ENCODE data around the gene FIP1L1.

The FIP1L1 gene

GRCh38 chr4:53499791-53500190 is 122.3 kb downstream of the FIP1L1 start:
- TF ChIP-seq CTCF (IDR thresholded peaks at IDR 0.05; ENCODE audit: insufficient read depth, low read length, missing control alignments) = no peak
- no peak overlapping the region for H3K4me3 ChIP-seq (ENCODE audit: low read depth, low read length)
- POLR2A ChIA-PET = no interaction called here
- DNase-seq (ENCODE audit: low read depth, low spot score) = no peak
- CTCF ChIA-PET = interaction anchor here (1.5 to 1.8 kb wide), 2 partner anchors 11 to 207 kb away, joined by 3 to 6 read pairs; no protein-coding TSS in a partner anchor

GRCh38 chr4:53500546-53500945 is 123.1 kb downstream of the FIP1L1 start:
- DNase-seq (ENCODE audit: low read depth, low spot score) = no peak
- POLR2A ChIA-PET = no interaction called here
- H3K4me3 ChIP-seq (ENCODE audit: low read depth, low read length) = no peak overlapping the region
- no peak for TF ChIP-seq CTCF (IDR thresholded peaks at IDR 0.05; ENCODE audit: insufficient read depth, low read length, missing control alignments)
- CTCF ChIA-PET = interaction anchor here (1.0 to 2.4 kb wide), 4 partner anchors 10 to 733 kb away, joined by 3 to 14 read pairs (median 4); no protein-coding TSS in a partner anchor

GRCh38 chr4:53501561-53501960 is 124.1 kb downstream of the FIP1L1 start:
- DNase-seq (ENCODE audit: low read depth, low spot score) = no peak
- H3K4me3 ChIP-seq (ENCODE audit: low read depth, low read length) = no peak overlapping the region
- ChIA-PET CTCF (interaction anchor here (0.6 to 2.4 kb wide), 7 partner anchors 11 to 732 kb away, joined by 3 to 14 read pairs (median 4); no protein-coding TSS in a partner anchor), POLR2A (no interaction called here)
- TF ChIP-seq CTCF (IDR thresholded peaks at IDR 0.05; ENCODE audit: insufficient read depth, low read length, missing control alignments) = no peak

- ChIA-PET CTCF (interaction anchor here (0.6 to 2.4 kb wide), 7 partner anchors 11 to 732 kb away, joined by 3 to 14 read pairs (median 4); no protein-coding TSS in a partner anchor), POLR2A (no interaction called here)
- no peak overlapping the region for H3K4me3 ChIP-seq (ENCODE audit: low read depth, low read length)
- TF ChIP-seq CTCF (IDR thresholded peaks at IDR 0.05; ENCODE audit: insufficient read depth, low read length, missing control alignments) = no peak
- no peak for DNase-seq (ENCODE audit: low read depth, low spot score)
Observed at GRCh38 chr4:53502094-53502493, 124.7 kb downstream of the FIP1L1 start.

- TF ChIP-seq CTCF (IDR thresholded peaks at IDR 0.05; ENCODE audit: insufficient read depth, low read length, missing control alignments) = peak; percentile 16
- DNase-seq (ENCODE audit: low read depth, low spot score) = no peak
- POLR2A ChIA-PET = no interaction called here
- CTCF ChIA-PET = interaction anchor here (0.6 to 2.1 kb wide), 17 partner anchors 9 to 728 kb away, joined by 3 to 12 read pairs (median 3); no protein-coding TSS in a partner anchor
- no peak overlapping the region for H3K4me3 ChIP-seq (ENCODE audit: low read depth, low read length)
Observed at GRCh38 chr4:53505947-53506346, 128.5 kb downstream of the FIP1L1 start.

GRCh38 chr4:53507058-53507457 is 129.6 kb downstream of the FIP1L1 start:
- POLR2A ChIA-PET = no interaction called here
- TF ChIP-seq CTCF (IDR thresholded peaks at IDR 0.05; ENCODE audit: insufficient read depth, low read length, missing control alignments) = no peak
- DNase-seq (ENCODE audit: low read depth, low spot score) = no peak
- no peak overlapping the region for H3K4me3 ChIP-seq (ENCODE audit: low read depth, low read length)
- CTCF ChIA-PET = interaction anchor here (1.2 to 2.1 kb wide), 6 partner anchors 10 to 727 kb away, joined by 3 to 12 read pairs (median 4); no protein-coding TSS in a partner anchor

Data from AG04449 (cell line).